GM21381 (cell line): ENCODE measurements around the gene PRKD2.
"Not testable (repeated sequence)": the region's sequence is repeated elsewhere in the genome, so short reads cannot be mapped to it uniquely, and the experiment has no call there.

ENCODE experiments used
- ATAC-seq: cut with Tn5 transposase; IDR thresholded peaks from one replicate; pipeline ENCODE4 v1.9.1; 2021; ENCODE audit warnings: mild to moderate bottlenecking, moderate library complexity; ENCODE audit not compliant: unreplicated experiment

Gene PRKD2

GRCh38 chr19:46717034-46717715 lies at the start of gene PRKD2:
TSS of gene PRKD2 (minus strand) at chr19:46717114. CDS start at chr19:46716370, 744 bp downstream.
- ATAC-seq: peak; percentile 33

GRCh38 chr19:46764817-46765291 lies 47.9 kb upstream of the PRKD2 start:
- ATAC-seq: no peak

- ATAC-seq: no peak
Measured at GRCh38 chr19:46762245-46762890, 45.5 kb upstream of the PRKD2 start.

- no peak for ATAC-seq
Measured at GRCh38 chr19:46761418-46761831, 44.5 kb upstream of the PRKD2 start.

- ATAC-seq: not testable (repeated sequence)
Measured at GRCh38 chr19:46760897-46761296, 44.0 kb upstream of the PRKD2 start.

GRCh38 chr19:46760363-46760762 lies 43.4 kb upstream of the PRKD2 start:
- no peak for ATAC-seq

- no peak for ATAC-seq
Measured at GRCh38 chr19:46759817-46760333, 43.0 kb upstream of the PRKD2 start.

- ATAC-seq: no peak
Measured at GRCh38 chr19:46759206-46759605, 42.3 kb upstream of the PRKD2 start.

- no peak for ATAC-seq
Measured at GRCh38 chr19:46756544-46756888, 39.6 kb upstream of the PRKD2 start.

- no peak for ATAC-seq
Measured at GRCh38 chr19:46755853-46756543, 39.1 kb upstream of the PRKD2 start.

GRCh38 chr19:46755077-46755852 lies 38.4 kb upstream of the PRKD2 start:
- ATAC-seq: no peak

GRCh38 chr19:46753420-46754155 lies 36.7 kb upstream of the PRKD2 start:
- no peak for ATAC-seq

GRCh38 chr19:46748325-46749109 lies 31.6 kb upstream of the PRKD2 start:
- no peak for ATAC-seq

GRCh38 chr19:46746281-46747057 lies 29.6 kb upstream of the PRKD2 start, which contains the start of gene STRN4:
TSS of gene STRN4 (minus strand) at chr19:46746450. CDS start at chr19:46746430, 20 bp downstream.
- ATAC-seq: peak; percentile 55

- ATAC-seq: peak; percentile 40
Measured at GRCh38 chr19:46745521-46746280, 28.8 kb upstream of the PRKD2 start, which contains the start of gene FKRP. TSS of gene FKRP (plus strand) at chr19:46746057. CDS start at chr19:46755451, 9,394 bp downstream.

GRCh38 chr19:46745030-46745429 lies 28.1 kb upstream of the PRKD2 start:
- no peak for ATAC-seq

- ATAC-seq: no peak
Measured at GRCh38 chr19:46744005-46744691, 27.2 kb upstream of the PRKD2 start.
